ENCODE measurements around the gene ALDH3A2. TPM values are rescaled to one million over a fixed set of nuclear protein-coding genes. Genes with fewer than 3 reads are reported as not detected.
A peak's percentile ranks its signal among the peaks of the same experiment; 100 is the strongest.

ALDH3A2 gene
- total RNA-seq, 1 donor from 2014 or later, result 268 TPM

GRCh38 chr17:19686400-19687090 lies 38.0 kb downstream of the ALDH3A2 start:
- no peaks in the 10 kb centered on the region for H3K27me3 ChIP-seq
- no peaks in the 10 kb centered on the region for H3K9me3 ChIP-seq
- H3K4me3 ChIP-seq, result no peak overlapping the region
- no peaks in the 10 kb centered on the region for H3K4me1 ChIP-seq
- no peak for DNase-seq (ENCODE audit: extremely low spot score in 2 of 2)
- intact Hi-C loops (cut with DNase I), result no loop called here
- H3K27ac ChIP-seq, result no peak overlapping the region
- TF ChIP-seq POLR2AphosphoS5 (IDR thresholded peaks at IDR 0.05; ENCODE audit: insufficient read depth in 1 of 2, low read depth in 1 of 2), result no peak
- TF ChIP-seq CTCF (IDR thresholded peaks at IDR 0.05), result no peak
- no peak for TF ChIP-seq POLR2A (IDR thresholded peaks at IDR 0.05)
- H3K36me3 ChIP-seq, result no peaks in the 10 kb centered on the region

- Histone ChIP-seq H3K4me1 (peaks cover 31% of the 10 kb centered on the region), H3K36me3 (no peaks in the 10 kb centered on the region), H3K4me3 (no peak overlapping the region), H3K27ac (no peak overlapping the region), H3K9me3 (no peaks in the 10 kb centered on the region), H3K27me3 (no peaks in the 10 kb centered on the region)
- no peak for TF ChIP-seq POLR2A (IDR thresholded peaks at IDR 0.05)
- no peak for TF ChIP-seq POLR2AphosphoS5 (IDR thresholded peaks at IDR 0.05; ENCODE audit: insufficient read depth in 1 of 2, low read depth in 1 of 2)
- TF ChIP-seq CTCF (IDR thresholded peaks at IDR 0.05), result no peak
- intact Hi-C loops (cut with DNase I), result no loop called here
- DNase-seq (ENCODE audit: extremely low spot score in 2 of 2), result no peak
Observed at GRCh38 chr17:19702217-19702641, 53.7 kb downstream of the ALDH3A2 start.

GRCh38 chr17:19703106-19703827 lies 54.7 kb downstream of the ALDH3A2 start:
- Histone ChIP-seq H3K9me3 (no peaks in the 10 kb centered on the region), H3K4me1 (peaks cover 36% of the 10 kb centered on the region), H3K27ac (peak overlapping the region; percentile 42), H3K27me3 (no peaks in the 10 kb centered on the region), H3K4me3 (no peak overlapping the region), H3K36me3 (no peaks in the 10 kb centered on the region)
- intact Hi-C loops (cut with DNase I), result no loop called here
- no peak for DNase-seq (ENCODE audit: extremely low spot score in 2 of 2)
- TF ChIP-seq POLR2A (IDR thresholded peaks at IDR 0.05) (no peak), POLR2AphosphoS5 (IDR thresholded peaks at IDR 0.05; ENCODE audit: insufficient read depth in 1 of 2, low read depth in 1 of 2) (no peak), CTCF (IDR thresholded peaks at IDR 0.05) (no peak)

- no peaks in the 10 kb centered on the region for H3K36me3 ChIP-seq
- no peaks in the 10 kb centered on the region for H3K27me3 ChIP-seq
- peaks cover 36% of the 10 kb centered on the region for H3K4me1 ChIP-seq
- no peak for TF ChIP-seq POLR2A (IDR thresholded peaks at IDR 0.05)
- no peak for TF ChIP-seq POLR2AphosphoS5 (IDR thresholded peaks at IDR 0.05; ENCODE audit: insufficient read depth in 1 of 2, low read depth in 1 of 2)
- TF ChIP-seq CTCF (IDR thresholded peaks at IDR 0.05), result no peak
- no peak overlapping the region for H3K4me3 ChIP-seq
- DNase-seq (ENCODE audit: extremely low spot score in 2 of 2), result no peak
- intact Hi-C loops (cut with DNase I), result no loop called here
- H3K27ac ChIP-seq, result peak overlapping the region; percentile 42
- no peaks in the 10 kb centered on the region for H3K9me3 ChIP-seq
Observed at GRCh38 chr17:19703828-19704613, 55.5 kb downstream of the ALDH3A2 start.
